GM18870 (cell line): ENCODE data around the gene UTS2R.
"Not testable (repeated sequence)": the region's sequence is repeated elsewhere in the genome, so short reads cannot be mapped to it uniquely, and the experiment has no call there.

Source experiments
- ATAC-seq: cut with Tn5 transposase; IDR thresholded peaks from one replicate; pipeline ENCODE4 v1.9.1; 2021; ENCODE audit warnings: moderate library complexity; ENCODE audit not compliant: unreplicated experiment

The UTS2R gene

DNA sequence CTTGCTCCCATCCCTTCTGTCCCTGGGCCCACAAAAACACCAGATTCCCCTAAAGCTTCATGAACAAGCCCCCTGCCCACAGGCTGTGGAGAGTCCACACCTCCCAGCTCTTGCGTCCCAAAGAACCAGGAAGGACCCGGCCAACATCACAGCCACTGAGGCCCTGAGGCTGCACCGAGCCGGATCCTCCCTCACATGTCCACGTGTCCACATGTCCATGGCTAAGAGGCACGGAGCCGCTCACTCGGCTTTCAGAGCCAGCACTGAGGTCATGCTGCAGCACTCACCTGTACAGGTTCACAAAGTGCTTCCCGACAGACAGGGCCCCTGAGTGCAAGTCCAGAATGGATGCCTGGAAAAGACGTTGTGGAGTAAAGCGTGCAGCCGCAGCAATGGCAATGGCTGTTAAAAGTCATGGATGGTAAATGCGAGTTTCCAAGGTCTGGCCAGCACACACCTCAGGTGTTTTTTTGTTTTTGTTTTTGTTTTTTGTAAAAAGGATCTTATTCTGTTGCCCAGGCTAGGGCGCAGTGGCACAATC lies 34.6 kb downstream of the UTS2R start:
- no peak for ATAC-seq

DNA sequence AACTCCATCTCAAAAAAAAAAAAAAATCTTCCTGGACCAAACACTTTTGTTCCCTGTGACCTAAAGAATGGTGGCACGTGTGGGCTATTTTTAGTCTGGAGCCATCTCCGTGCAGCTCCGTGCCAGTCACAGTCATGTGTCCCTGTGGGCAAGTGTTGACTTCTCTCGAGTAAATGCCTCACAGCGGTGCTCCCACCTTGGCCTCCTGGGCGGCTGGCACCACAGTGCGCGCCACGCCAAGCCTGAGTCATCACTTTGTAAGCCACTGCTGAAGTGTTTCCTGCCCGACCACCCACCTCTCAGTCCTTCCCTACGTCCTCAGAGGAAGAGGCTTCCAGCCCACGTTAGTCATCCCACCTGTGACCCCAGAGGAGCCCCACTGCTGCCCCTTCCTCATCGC lies 35.7 kb downstream of the UTS2R start:
- ATAC-seq: no peak

DNA sequence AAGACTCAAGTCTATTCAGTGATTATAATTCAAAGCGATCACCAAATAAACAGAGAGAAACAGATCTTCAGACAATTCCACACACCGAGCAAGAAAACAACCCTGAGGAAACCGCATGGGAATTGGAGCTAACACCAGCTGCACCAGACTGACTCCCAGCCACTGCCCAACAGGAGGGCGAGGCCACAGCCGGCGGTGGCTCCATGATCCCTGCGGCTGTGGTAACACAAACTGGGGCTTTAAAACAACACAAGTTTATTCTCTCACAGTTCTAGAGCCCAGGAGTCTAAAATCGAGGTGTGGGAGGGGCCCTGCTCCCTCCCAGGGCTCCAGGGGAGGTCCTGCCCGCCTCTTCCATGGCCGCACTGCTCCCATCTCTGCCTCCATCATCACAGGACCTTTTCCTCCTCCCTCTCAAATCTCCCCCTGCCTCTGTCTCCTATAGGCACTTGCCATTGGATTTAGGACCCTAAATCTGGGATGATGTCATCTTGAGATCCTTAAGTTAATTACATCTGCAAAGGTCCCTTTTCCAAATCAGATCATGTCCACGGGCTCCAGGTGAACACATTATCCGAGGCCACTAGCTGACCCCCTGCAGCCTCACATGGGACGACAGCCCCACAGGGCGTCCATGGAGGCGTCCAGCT lies 36.8 kb downstream of the UTS2R start:
- ATAC-seq: no peak

DNA sequence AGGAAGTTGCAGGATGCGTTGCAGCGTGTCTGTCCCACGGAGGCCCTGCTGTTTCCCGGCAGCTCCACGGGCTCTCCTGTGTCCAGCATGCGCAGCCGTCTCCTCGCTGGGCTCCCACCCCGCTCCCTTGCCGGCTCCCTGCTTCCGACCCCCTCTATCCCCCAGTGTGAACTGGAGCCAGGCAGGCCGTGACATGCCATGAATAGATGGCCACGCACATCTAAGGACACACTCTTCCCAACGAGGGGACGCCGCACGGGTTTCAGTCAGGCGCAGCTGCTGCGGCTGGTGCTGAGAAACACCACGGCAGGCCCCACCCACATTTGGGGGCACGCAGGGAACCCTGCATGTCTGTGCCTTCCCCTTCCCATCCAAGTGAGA lies 37.4 kb downstream of the UTS2R start:
- no peak for ATAC-seq

DNA sequence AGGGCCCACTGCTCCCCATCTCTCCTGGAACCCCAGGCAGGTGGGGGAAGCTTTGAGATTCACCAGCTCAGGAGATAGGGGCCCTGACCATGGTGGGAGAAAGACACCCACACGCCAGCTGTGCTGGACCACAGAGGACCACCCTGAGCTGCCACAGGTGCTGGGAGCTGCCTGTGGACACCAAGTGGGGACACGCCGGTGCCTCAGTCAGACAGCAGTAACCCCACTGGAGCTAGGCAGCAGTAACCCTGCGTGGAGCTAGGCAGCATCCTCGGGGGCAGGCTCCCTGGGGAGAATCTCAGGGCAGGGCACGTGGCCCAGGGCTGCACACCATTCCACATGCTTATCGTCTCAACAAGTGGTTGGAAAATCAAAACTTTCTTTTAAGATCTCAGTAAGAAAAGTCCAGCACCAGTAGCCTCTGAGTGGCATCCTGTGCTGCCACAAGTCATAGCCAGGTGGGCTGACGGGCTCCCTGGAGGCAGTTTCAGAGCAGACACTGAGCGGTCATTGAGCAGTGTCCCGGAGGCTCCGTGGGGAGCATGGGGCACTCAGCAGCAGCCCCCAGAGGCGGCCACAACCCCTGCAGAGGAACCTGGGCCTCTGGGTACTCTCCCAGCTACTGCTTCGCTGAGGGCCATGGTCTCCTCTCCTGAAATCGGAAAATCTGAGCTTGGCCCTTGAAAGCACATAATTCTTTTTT lies 38.6 kb downstream of the UTS2R start:
- no peak for ATAC-seq

DNA sequence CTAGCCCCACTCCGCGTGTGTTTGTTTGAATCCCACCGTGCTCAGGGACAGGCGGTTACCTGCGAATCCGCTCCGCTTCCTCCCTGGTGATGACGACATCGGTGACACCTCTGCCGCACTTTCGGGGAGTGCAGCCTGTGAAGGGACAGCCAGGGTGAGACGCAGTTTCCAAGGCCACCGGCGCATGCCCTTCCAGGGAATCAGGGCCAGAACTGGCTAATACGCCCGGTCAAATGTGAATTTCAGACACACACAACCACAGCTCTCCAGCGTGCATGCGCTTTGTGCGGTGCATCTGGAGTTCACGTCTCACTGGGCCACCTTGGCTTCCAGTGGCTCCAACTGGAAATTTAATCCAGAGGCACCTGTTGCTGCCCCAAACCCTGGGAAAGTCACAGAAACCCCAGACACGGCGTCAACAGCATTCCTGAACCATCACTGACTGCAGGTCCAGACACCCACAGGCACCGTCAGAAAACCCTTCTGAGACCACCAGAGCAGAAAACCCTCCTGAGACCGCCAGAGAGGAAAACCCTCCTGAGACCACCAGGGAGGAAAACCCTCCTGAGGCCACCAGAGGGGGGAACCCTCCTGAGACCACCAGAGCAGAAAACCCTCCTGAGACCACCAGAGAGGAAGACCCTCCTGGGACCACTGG lies 40.0 kb downstream of the UTS2R start:
- ATAC-seq: no peak

DNA sequence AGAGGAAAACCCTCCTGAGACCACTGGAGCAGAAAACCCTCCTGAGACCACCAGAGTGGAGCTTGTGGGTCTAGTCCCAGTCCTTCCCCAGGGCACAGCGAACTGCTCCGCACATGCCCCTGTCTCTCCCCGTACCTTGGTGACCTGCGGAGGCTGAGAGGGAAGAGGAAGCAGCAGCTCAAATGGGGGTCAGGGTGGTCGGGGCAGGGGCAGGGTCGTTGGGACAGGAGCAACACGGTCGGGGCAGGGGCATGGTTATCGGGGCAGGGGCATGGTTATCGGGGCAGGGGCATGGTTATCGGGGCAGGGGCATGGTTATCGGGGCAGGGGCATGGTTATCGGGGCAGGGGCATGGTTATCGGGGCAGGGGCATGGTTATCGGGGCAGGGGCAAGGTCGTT lies 40.5 kb downstream of the UTS2R start:
- not testable (repeated sequence) for ATAC-seq

DNA sequence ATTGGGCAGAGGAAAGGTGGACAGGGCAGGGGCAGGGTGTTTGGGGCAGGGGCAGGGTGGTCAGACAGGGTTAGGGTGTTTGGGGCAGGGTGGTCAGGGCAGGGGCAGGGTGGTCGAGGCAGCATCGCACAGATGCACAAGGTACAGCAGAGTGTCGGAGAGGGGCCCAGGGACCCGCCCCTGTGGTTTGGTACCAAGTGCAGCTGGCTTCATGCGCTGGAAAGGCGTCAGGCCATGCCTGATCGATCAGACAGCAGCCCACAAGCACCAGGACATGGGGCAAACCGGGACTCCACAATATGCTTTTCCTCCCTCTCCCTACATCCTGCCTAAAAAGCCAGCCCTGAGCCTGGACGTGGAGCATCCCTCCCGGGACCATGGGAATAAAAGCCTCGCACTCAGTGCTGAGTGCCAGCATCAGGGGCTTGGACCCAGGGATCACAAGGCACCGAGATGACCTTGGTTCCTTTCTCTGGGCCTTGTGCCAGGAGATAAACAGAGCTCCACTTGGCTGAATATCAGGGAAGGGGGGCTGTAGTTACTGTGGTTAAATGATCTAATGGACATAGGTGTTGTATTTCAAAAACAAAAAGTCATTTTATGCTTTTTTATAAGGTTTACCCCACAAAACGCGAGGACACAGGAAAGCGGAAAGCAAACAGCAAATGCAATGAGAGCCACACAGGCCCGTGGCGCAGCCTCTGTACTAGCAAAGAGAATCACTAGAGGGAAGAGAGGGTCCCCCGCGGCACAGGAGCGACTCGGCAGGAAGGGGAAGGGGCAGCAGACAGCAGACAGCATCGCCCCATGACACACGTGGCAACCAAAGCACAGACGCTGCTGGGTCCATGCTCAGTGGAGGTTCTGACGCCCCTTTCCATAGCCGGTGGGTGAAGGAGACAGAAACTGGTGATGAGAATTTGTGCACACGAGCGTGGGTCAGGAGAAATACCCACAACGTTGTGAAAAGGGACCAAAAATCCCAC lies 41.3 kb downstream of the UTS2R start:
- no peak for ATAC-seq

DNA sequence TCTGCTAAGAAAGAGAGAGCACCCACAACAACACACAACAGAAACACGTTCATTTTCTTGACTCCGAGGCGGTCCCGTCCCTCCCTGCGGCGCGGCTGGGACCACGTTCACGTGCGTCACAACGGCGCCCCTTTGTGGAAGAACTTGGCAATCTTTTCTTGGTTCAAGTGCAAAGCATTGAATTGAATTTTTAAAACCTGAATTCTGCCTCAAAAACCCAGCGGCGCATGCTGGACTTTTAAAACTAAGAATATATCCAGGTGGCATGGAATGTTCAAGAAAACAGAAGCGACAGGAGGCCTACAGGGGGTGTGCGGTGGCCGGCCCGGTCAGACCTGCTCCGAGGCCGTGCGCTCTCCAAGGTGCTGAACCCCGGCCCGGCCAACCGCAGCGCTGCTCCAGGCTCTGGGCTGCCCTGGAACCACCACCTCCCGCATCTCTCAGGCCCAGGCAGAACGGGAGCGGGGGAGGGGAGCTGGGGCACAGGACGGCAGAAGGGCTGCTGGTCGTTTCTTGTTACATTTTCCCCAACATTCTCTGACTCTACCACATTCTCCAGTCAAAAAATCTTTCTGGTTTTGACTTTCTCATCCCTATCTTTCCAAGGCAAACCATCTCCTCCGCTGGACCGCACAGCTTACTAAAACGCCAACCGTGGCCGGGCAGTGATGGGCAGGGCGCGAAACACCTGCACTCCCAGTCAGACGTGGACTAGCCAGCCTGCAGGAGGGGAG lies 43.1 kb downstream of the UTS2R start:
- ATAC-seq: no peak

DNA sequence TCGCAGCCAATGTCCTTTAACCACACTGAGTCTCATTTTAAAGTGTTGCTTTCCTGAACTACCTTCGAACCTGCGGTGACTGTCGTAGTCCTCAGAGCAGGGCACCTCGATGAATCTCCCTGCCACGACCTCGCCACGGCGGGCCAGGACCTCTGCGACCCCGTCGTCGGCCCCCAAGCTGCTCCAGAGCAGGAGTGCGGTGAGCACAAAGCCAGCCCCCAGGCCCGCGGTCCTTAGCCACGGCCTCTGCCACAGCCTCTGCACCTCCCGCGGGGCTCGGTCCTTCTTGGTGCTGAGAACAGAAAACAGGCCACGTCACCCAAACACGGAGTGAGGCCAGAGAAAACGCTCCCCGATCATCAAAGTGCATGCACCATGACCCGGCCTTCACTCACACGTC lies 43.8 kb downstream of the UTS2R start:
- ATAC-seq: no peak

DNA sequence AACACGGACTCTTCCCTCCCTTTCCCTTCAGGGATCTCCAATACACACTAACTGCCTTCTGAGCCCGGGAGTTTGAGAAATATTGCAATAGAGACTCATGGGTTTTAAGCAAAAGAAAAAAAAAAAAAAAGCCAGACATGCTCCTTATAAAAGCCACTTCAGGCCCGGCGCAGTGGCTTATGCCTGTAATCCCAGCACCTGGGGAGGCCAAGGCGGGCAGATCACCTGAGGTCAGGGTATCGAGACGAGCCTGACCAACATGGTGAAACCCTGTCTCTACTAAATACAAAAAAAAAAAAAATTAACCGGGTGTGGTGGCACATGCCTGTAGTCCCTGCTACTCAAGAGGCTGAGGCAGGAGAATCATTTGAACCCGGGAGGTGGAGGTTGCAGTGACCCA lies 44.2 kb downstream of the UTS2R start:
- ATAC-seq: no peak

DNA sequence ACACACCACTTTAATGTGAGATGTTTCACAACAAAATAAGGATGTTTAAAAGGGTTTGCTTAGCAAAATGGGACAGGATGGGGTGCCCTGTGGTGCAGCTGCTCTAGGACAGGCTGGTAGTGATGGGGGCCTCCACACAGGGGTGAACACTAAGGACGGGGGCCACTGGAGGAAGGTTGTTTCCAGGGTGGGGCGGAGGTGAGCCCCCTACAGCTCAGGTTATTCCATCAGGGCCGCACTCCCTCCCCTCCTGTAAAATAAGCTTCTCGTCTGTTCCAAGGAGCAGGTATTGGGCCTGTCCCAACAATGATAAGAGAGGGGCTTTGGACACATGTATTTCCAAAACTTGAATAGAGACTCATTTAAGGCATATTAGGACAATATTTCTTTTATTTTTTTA lies 44.7 kb downstream of the UTS2R start:
- no peak for ATAC-seq

DNA sequence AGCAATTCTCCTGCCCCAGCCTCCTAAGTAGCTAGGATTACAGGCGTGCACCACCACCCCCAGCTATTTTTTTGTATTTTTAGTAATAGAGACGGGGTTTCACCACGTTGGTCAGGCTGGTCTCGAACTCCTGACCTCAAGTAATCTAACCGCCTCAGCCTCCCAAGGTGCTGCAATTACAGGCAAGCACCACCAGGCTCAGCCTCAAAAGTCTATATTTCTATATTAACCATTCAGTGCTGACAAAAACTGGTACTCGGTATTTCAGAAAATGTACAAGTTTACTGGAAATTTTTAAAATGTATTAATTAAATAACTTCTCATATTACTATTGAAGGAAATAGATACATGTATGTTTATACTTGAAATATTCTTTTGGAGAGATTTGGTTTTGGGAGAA lies 45.2 kb downstream of the UTS2R start:
- ATAC-seq: no peak

DNA sequence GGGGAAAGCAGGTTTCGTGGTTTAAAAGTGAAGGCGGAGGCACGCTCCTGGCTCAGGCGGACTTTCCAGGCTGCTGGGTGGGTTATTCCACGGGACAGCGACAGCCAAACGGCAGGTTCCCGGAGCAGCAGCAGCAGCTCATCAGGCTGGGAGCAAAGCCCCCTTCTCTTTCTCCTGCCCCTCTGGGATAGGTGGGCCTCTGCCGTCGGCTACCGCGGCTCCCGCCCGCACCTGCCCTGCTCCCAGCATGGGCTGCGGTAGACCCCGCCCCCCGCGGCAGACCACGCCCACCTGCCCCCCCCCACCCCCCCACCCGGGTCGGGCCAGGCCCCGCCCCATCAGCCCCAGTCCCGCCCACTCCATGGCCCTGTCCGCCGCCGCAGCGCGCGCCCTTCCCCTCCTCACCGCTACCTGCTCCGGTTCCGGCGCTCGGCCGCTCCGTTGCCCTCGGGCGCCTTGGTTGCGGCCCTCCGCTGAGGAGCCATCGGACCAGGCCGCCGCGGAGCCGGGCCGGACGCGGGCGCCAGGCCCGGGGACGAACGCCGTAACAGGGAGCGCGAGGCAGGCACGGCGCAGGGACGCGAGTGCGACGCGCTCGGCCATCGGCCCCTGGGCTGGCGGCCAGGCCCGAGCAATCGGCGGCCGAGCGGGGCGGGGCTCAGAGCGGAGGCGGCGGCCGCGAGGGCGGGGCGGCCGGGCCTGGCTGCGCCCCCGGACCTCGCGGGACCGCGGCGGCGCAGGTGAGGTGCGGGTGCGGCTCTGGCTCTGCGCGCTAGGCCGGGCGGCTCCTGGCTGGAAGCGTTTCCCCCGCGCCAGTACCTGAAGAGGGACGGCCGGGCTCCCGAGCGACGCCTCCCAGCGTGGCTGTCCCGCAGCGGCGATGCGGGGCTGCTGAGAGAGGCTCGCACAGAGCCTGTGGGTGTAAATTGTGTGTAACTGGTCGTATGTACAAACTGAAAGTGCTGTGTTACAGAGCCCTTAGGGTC lies 46.7 kb downstream of the UTS2R start, which contains the start of the genes HEXD and OGFOD3:
Gene HEXD, plus strand, starts transcription at position 347 of the 986 bp plus-strand sequence. CDS start 1,453 bp downstream, outside the sequence.
Gene OGFOD3, minus strand, starts transcription at position 586 of the 986 bp plus-strand sequence. Its CDS starts 101 bp downstream, at position 485.
- peak; percentile 41 for ATAC-seq

DNA sequence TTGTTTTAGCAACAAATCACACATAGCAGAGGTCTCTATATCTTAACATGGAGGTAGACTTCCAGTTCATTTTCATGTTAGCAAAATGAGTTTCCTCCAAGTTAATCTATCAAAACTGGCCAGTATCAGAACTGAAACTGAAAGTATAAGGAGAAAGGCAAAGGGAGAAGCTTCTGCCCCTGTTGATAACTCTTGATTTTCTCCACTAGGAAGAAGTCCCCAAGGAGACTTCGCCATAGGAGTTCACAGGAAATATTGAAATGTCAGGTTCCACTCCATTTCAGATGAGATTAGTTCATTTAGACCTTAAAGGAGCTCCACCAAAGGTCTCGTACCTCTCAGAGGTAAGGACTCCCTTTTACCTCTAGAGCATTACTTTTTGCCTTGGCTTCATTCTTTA lies 48.0 kb downstream of the UTS2R start:
- no peak for ATAC-seq

DNA sequence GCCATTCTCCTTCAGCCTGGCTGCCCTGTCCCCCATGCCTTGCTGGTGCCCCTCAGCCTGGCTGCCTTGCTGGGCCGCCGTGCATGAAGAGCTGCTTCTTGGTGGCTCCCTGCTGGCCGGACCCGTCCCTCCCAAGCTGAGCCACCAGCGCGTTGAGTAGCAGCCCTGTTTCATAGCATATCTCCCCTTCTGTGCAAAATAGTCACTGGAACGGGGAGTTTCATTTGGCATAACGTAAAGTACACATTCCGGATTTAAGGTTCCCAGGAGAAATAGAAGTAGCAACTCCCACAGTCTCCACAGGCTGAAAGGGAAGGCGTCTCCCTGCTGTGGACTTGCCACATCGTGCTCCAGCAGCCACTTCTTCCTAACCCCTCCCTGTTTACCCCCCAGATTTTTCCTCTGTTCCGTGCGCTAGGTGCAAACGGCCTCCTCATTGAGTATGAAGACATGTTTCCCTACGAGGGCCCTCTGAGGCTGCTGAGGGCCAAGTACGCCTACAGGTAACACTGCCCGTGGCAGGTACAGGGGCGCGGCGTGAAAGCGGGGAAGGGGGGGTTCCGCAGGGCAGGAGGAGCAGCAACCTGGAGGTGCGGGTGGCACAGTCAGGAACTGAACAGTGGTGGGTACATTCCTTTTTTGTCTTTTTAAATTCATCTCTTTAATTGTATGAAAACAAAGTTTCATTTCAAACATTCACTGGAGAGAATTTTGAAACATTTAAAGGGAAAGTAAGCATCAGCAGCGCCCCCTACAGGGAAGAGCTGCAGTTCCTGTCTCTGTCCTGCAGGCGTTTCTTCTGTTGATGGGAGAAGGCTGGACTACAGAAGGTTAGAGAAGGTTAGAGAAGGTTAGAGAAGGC lies 52.7 kb downstream of the UTS2R start:
- ATAC-seq: no peak

DNA sequence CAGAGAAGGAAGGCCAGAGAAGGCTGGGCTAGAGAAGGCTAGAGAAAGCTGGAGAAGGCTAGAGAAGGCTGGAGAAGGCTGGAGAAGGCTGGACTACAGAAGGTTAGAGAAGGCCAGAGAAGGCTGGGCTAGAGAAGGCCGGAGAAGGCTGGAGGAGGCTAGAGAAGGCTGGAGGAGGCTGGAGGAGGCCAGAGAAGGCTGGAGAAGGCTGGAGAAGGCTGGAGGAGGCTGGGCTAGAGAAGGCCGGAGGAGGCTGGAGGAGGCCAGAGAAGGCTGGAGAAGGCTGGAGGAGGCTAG lies 53.2 kb downstream of the UTS2R start:
- no peak for ATAC-seq
